ENCODE results near the gene NCK1.

NCK1 gene

DNA sequence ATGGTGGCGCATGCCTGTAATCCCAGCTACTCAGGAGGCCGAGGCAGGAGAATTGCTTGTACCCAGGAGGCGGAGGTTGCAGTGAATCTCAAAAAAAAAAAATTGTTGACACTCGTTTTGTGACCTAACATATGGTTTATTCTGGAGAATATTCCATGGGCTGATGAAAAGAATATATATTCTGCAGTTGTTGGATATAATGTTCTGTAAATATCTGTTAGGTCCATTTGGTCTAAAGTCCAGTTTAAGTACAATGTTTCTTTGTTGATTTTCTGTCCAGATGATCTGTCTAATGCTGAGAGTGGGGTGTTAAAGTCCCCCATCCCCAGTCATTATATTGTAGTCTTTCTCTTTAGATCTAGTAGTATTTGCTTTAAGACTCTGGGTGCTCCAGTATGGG, 111.3 kb downstream of the NCK1 start:
- Histone ChIP-seq H3K4me1 (ENCODE audit: control insufficient read depth, low read depth, low read length) (no peaks in the 10 kb centered on the region), H2BK120ac (ENCODE audit: low read depth, low read length) (no peak overlapping the region), H2BK15ac (replicated peaks; ENCODE audit: low read depth) (no peak overlapping the region), H3K4me3 (ENCODE audit: low read length) (no peak overlapping the region), H3K9ac (ENCODE audit: low read length) (no peak overlapping the region), H3K18ac (ENCODE audit: low read length) (no peak overlapping the region), H2AK5ac (ENCODE audit: low read length) (no peak overlapping the region), H3K79me1 (ENCODE audit: low read length) (no peaks in the 10 kb centered on the region), H3K79me2 (ENCODE audit: control insufficient read depth, insufficient read depth, low read length) (no peaks in the 10 kb centered on the region), H3K23ac (ENCODE audit: low read length) (no peak overlapping the region), H3K4me2 (ENCODE audit: low read length) (no peak overlapping the region), H4K8ac (ENCODE audit: low read depth, low read length) (no peak overlapping the region), H3K4ac (ENCODE audit: low read depth, low read length) (no peak overlapping the region), H2BK5ac (ENCODE audit: low read length) (no peak overlapping the region), H3K27ac (ENCODE audit: low read depth, low read length) (no peak overlapping the region), H3K36me3 (ENCODE audit: control insufficient read depth, insufficient read depth, low read length) (no peaks in the 10 kb centered on the region), H3K56ac (ENCODE audit: low read length) (no peak overlapping the region), H4K5ac (ENCODE audit: low read length) (no peak overlapping the region), H3K27me3 (ENCODE audit: insufficient read depth, low read length, poor library complexity) (no peaks in the 10 kb centered on the region)
- WGBS (ENCODE audit: extremely low coverage, insufficient coverage, low lambda C conversion rate), result no CpG with 5 or more reads among the region's 4 CpGs
- no peak for DNase-seq

DNA sequence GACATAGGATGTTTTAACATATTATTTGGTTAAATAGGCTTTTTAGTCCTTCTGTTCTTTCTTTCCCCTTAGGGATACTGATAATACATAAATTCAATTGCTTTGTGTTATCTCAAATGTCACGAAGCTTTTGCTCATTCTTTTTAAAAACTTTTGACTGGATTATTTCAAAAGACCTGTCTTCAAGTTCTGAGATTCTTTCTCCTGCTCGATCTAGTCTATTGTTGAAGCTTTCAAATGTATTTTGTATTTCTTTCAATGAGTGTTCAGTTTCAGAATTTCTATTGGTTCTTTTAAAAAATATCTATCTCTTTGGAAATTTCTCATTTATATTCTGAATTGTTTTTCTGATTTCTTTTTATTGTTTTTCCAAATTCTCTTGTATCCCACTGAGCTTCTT, 112.7 kb downstream of the NCK1 start:
- Histone ChIP-seq H3K18ac (ENCODE audit: low read length) (no peak overlapping the region), H4K8ac (ENCODE audit: low read depth, low read length) (no peak overlapping the region), H2BK15ac (replicated peaks; ENCODE audit: low read depth) (no peak overlapping the region), H3K79me1 (ENCODE audit: low read length) (no peaks in the 10 kb centered on the region), H2BK120ac (ENCODE audit: low read depth, low read length) (no peak overlapping the region), H3K23ac (ENCODE audit: low read length) (no peak overlapping the region), H3K27me3 (ENCODE audit: insufficient read depth, low read length, poor library complexity) (no peaks in the 10 kb centered on the region), H3K4ac (ENCODE audit: low read depth, low read length) (no peak overlapping the region), H3K36me3 (ENCODE audit: control insufficient read depth, insufficient read depth, low read length) (no peaks in the 10 kb centered on the region), H2AK5ac (ENCODE audit: low read length) (no peak overlapping the region), H3K9ac (ENCODE audit: low read length) (no peak overlapping the region), H3K56ac (ENCODE audit: low read length) (no peak overlapping the region), H3K4me3 (ENCODE audit: low read length) (no peak overlapping the region), H3K79me2 (ENCODE audit: control insufficient read depth, insufficient read depth, low read length) (no peaks in the 10 kb centered on the region), H3K27ac (ENCODE audit: low read depth, low read length) (no peak overlapping the region), H3K4me2 (ENCODE audit: low read length) (no peak overlapping the region), H3K4me1 (ENCODE audit: control insufficient read depth, low read depth, low read length) (no peaks in the 10 kb centered on the region), H4K5ac (ENCODE audit: low read length) (no peak overlapping the region), H2BK5ac (ENCODE audit: low read length) (no peak overlapping the region)
- no peak for DNase-seq
- WGBS (ENCODE audit: extremely low coverage, insufficient coverage, low lambda C conversion rate), result no CpG with 5 or more reads among the region's 2 CpGs

DNA sequence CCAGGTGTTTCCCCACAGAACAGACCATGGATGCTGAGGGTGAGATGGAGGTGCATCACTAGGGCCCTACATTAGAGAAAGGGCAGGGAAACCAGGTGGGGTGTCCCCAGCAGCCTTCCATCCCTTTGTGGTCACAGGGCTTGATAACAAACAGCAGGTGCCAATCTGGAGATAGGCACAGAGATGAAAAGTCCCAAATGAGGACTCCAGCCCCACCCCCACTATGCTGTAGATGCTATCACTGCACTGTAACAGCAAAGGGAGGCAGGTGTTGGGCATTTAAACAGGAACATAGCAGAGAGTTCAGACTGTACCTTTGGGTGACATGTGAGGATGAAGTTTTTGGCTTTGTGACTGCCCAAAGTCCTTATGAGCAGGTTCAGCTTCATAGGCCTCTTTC, 117.2 kb downstream of the NCK1 start:
- Histone ChIP-seq H3K56ac (ENCODE audit: low read length) (no peak overlapping the region), H2AK5ac (ENCODE audit: low read length) (no peak overlapping the region), H3K4ac (ENCODE audit: low read depth, low read length) (no peak overlapping the region), H3K4me2 (ENCODE audit: low read length) (no peak overlapping the region), H3K4me3 (ENCODE audit: low read length) (no peak overlapping the region), H3K27ac (ENCODE audit: low read depth, low read length) (no peak overlapping the region), H4K8ac (ENCODE audit: low read depth, low read length) (no peak overlapping the region), H3K79me2 (ENCODE audit: control insufficient read depth, insufficient read depth, low read length) (no peaks in the 10 kb centered on the region), H2BK120ac (ENCODE audit: low read depth, low read length) (no peak overlapping the region), H2BK5ac (ENCODE audit: low read length) (no peak overlapping the region), H3K4me1 (ENCODE audit: control insufficient read depth, low read depth, low read length) (no peaks in the 10 kb centered on the region), H3K27me3 (ENCODE audit: insufficient read depth, low read length, poor library complexity) (no peaks in the 10 kb centered on the region), H3K23ac (ENCODE audit: low read length) (no peak overlapping the region), H3K18ac (ENCODE audit: low read length) (no peak overlapping the region), H3K9ac (ENCODE audit: low read length) (no peak overlapping the region), H3K36me3 (ENCODE audit: control insufficient read depth, insufficient read depth, low read length) (no peaks in the 10 kb centered on the region), H2BK15ac (replicated peaks; ENCODE audit: low read depth) (no peak overlapping the region), H3K79me1 (ENCODE audit: low read length) (no peaks in the 10 kb centered on the region), H4K5ac (ENCODE audit: low read length) (no peak overlapping the region)
- no peak for DNase-seq

DNA sequence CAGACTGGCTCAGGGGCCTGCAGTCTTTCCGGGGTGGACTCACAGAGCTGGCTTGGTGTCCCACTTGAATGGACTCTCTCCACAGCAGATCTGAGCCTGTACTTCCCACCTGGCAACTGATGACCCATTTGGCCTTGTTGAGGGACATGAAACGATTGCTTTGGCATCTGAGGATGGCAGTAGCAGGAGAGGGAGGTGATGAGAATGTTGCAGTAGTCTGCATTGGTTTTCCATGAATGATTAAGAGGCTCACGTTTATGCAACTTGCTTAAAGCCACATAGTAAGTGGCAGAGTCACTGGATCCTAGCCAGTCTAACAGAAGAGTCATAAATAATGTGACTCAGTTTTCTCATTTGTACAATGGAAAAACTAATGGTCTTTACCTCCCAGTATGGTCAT, 117.7 kb downstream of the NCK1 start:
- Histone ChIP-seq H3K4me3 (ENCODE audit: low read length) (no peak overlapping the region), H3K56ac (ENCODE audit: low read length) (no peak overlapping the region), H3K9ac (ENCODE audit: low read length) (no peak overlapping the region), H3K27me3 (ENCODE audit: insufficient read depth, low read length, poor library complexity) (no peaks in the 10 kb centered on the region), H4K8ac (ENCODE audit: low read depth, low read length) (no peak overlapping the region), H2AK5ac (ENCODE audit: low read length) (no peak overlapping the region), H4K5ac (ENCODE audit: low read length) (no peak overlapping the region), H3K18ac (ENCODE audit: low read length) (no peak overlapping the region), H2BK120ac (ENCODE audit: low read depth, low read length) (no peak overlapping the region), H3K36me3 (ENCODE audit: control insufficient read depth, insufficient read depth, low read length) (no peaks in the 10 kb centered on the region), H3K79me1 (ENCODE audit: low read length) (no peaks in the 10 kb centered on the region), H3K4me2 (ENCODE audit: low read length) (no peak overlapping the region), H3K27ac (ENCODE audit: low read depth, low read length) (no peak overlapping the region), H2BK5ac (ENCODE audit: low read length) (no peak overlapping the region), H3K4me1 (ENCODE audit: control insufficient read depth, low read depth, low read length) (no peaks in the 10 kb centered on the region), H3K79me2 (ENCODE audit: control insufficient read depth, insufficient read depth, low read length) (no peaks in the 10 kb centered on the region), H2BK15ac (replicated peaks; ENCODE audit: low read depth) (no peak overlapping the region), H3K4ac (ENCODE audit: low read depth, low read length) (no peak overlapping the region), H3K23ac (ENCODE audit: low read length) (no peak overlapping the region)
- no CpG with 5 or more reads among the region's 3 CpGs for WGBS (ENCODE audit: extremely low coverage, insufficient coverage, low lambda C conversion rate)
- no peak for DNase-seq

DNA sequence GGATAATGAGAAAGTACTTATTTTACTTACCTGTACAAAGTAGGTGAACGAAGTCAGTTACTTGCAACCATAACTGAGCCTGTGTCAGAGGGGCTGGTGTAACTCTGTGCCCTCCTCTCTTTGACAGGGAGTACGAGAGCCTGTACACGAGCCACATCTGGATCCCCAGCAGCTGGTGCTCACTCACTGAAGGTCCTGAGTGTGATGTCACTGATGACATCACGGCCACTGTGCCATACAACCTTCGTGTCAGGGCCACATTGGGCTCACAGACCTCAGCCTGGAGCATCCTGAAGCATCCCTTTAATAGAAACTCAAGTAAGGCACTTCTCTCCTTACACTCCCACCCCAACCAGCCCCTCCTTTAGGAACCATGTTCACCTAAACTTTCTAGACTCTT, 120.0 kb downstream of the NCK1 start:
- H3K23ac ChIP-seq (ENCODE audit: low read length), result no peak overlapping the region
- no CpG with 5 or more reads among the region's 5 CpGs for WGBS (ENCODE audit: extremely low coverage, insufficient coverage, low lambda C conversion rate)
- no peak overlapping the region for H4K8ac ChIP-seq (ENCODE audit: low read depth, low read length)
- no peak overlapping the region for H2AK5ac ChIP-seq (ENCODE audit: low read length)
- H3K4me3 ChIP-seq (ENCODE audit: low read length), result no peak overlapping the region
- no peak overlapping the region for H3K56ac ChIP-seq (ENCODE audit: low read length)
- no peak overlapping the region for H3K4me2 ChIP-seq (ENCODE audit: low read length)
- H2BK5ac ChIP-seq (ENCODE audit: low read length), result no peak overlapping the region
- no peaks in the 10 kb centered on the region for H3K27me3 ChIP-seq (ENCODE audit: insufficient read depth, low read length, poor library complexity)
- H3K4ac ChIP-seq (ENCODE audit: low read depth, low read length), result no peak overlapping the region
- no peak overlapping the region for H3K27ac ChIP-seq (ENCODE audit: low read depth, low read length)
- H4K5ac ChIP-seq (ENCODE audit: low read length), result no peak overlapping the region
- no peaks in the 10 kb centered on the region for H3K79me2 ChIP-seq (ENCODE audit: control insufficient read depth, insufficient read depth, low read length)
- no peak overlapping the region for H3K18ac ChIP-seq (ENCODE audit: low read length)
- H3K4me1 ChIP-seq (ENCODE audit: control insufficient read depth, low read depth, low read length), result no peaks in the 10 kb centered on the region
- DNase-seq, result no peak
- H3K36me3 ChIP-seq (ENCODE audit: control insufficient read depth, insufficient read depth, low read length), result no peaks in the 10 kb centered on the region
- H3K79me1 ChIP-seq (ENCODE audit: low read length), result no peaks in the 10 kb centered on the region
- H2BK120ac ChIP-seq (ENCODE audit: low read depth, low read length), result no peak overlapping the region
- no peak overlapping the region for H2BK15ac ChIP-seq (replicated peaks; ENCODE audit: low read depth)
- H3K9ac ChIP-seq (ENCODE audit: low read length), result no peak overlapping the region

DNA sequence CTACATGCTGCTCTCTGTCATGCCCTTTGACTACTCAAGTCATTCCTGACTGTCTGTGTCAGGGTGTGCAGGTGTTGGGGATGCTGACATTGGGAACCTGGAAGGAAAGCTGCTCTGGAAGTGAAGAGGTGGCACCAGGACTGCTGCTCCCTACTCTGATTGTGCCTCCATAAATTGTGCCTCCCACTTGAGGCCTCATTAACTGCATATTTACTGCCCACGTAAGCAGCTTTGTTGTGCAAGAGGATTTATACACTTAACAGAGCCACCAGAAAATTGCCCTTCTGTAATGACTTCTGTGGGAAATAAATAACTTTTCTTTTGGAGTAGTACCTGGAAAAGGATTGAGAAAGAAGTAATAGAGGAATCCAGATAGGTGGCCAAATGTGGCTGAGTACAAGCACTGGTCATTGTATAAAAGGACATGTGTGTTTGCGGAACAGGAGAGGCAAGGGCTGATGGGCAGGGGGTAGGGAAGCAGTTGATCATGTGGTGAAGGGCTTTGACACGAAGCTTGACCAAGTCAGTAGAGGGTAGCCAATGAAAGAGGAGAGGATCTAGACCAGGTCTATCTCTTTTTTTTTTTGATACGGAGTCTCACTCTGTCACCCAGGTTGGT, 120.6 kb downstream of the NCK1 start:
- H2BK15ac ChIP-seq (replicated peaks; ENCODE audit: low read depth), result no peak overlapping the region
- no peaks in the 10 kb centered on the region for H3K79me1 ChIP-seq (ENCODE audit: low read length)
- H3K79me2 ChIP-seq (ENCODE audit: control insufficient read depth, insufficient read depth, low read length), result no peaks in the 10 kb centered on the region
- H4K5ac ChIP-seq (ENCODE audit: low read length), result no peak overlapping the region
- H3K4me1 ChIP-seq (ENCODE audit: control insufficient read depth, low read depth, low read length), result no peaks in the 10 kb centered on the region
- no peaks in the 10 kb centered on the region for H3K27me3 ChIP-seq (ENCODE audit: insufficient read depth, low read length, poor library complexity)
- H3K4me3 ChIP-seq (ENCODE audit: low read length), result no peak overlapping the region
- H2BK120ac ChIP-seq (ENCODE audit: low read depth, low read length), result no peak overlapping the region
- no peak overlapping the region for H4K8ac ChIP-seq (ENCODE audit: low read depth, low read length)
- H3K27ac ChIP-seq (ENCODE audit: low read depth, low read length), result no peak overlapping the region
- H3K4ac ChIP-seq (ENCODE audit: low read depth, low read length), result no peak overlapping the region
- WGBS (ENCODE audit: extremely low coverage, insufficient coverage, low lambda C conversion rate), result no CpG with 5 or more reads among the region's 4 CpGs
- no peak overlapping the region for H3K56ac ChIP-seq (ENCODE audit: low read length)
- H3K4me2 ChIP-seq (ENCODE audit: low read length), result no peak overlapping the region
- H2BK5ac ChIP-seq (ENCODE audit: low read length), result no peak overlapping the region
- no peak overlapping the region for H3K18ac ChIP-seq (ENCODE audit: low read length)
- no peak overlapping the region for H2AK5ac ChIP-seq (ENCODE audit: low read length)
- H3K23ac ChIP-seq (ENCODE audit: low read length), result no peak overlapping the region
- no peak overlapping the region for H3K9ac ChIP-seq (ENCODE audit: low read length)
- H3K36me3 ChIP-seq (ENCODE audit: control insufficient read depth, insufficient read depth, low read length), result no peaks in the 10 kb centered on the region
- DNase-seq, result no peak
